HepG2 (cell line): ENCODE data around the gene CNTN4. TPM values are rescaled to one million over a fixed set of nuclear protein-coding genes. Genes with fewer than 3 reads are reported as not detected.

Experiments
- ATAC-seq: fragments of 200-7000 bp; cut with Tn5 transposase; 3 replicates; pipeline ENCODE4 v1.9.1; 2020; ENCODE audit warnings: mild to moderate bottlenecking, moderate library complexity
- BruUV-seq: library from RNA; stranded (reverse); fragments of 400-500 nt; replicated peaks from 2 replicates; lab custom pipeline; 2021; lab: Mats Ljungman, UMichigan
- CTCF ChIA-PET: fragments of 300-600 bp; formaldehyde crosslinking; extraction: SDS; loops from one replicate; lab custom pipeline; 2021; ENCODE audit warnings: low total read pairs, inconsistent platforms, low intra/inter-chr PET ratio; lab: Yijun Ruan, JAX
- POLR2A ChIA-PET: fragments of 350-600 bp; sonication (Branson Sonifier 250); formaldehyde crosslinking; loops from one replicate; lab custom pipeline; 2020; ENCODE audit warnings: antibody characterized with exemption, inconsistent platforms; lab: Yijun Ruan, JAX
- DNase-seq: peaks from one replicate; pipeline ENCODE4 v3.0.0-alpha.2; 2015; ENCODE audit warnings: low spot score
- FAIRE-seq: peaks from 3 replicates; lab custom pipeline; 2011; peaks lifted over from hg19 to GRCh38; lab: Jason Lieb, UNC
- H2AFZ ChIP-seq: one replicate; pipeline ENCODE4 v1.6.1; 2011; ENCODE audit warnings: low read length, inconsistent platforms
- H3K27ac ChIP-seq: fragments of 300-600 bp; 3 replicates; pipeline ENCODE4 v1.8.0; 2011; ENCODE audit warnings: mixed run types, mild to moderate bottlenecking, mixed read lengths, low read length, inconsistent platforms; ENCODE audit not compliant: insufficient read depth; ENCODE audit errors: extremely low read length
- H3K27me3 ChIP-seq, 2 experiments: fragments of 200-600 bp in 1 of 2; 2 replicates in 1 of 2; 3 replicates in 1 of 2; pipeline versions ENCODE4 v1.6.0 to v1.8.0; 2011; ENCODE audit warnings: low read length in 2 of 2, mild to moderate bottlenecking in 2 of 2, moderate library complexity in 2 of 2, inconsistent platforms in 1 of 2; ENCODE audit not compliant: insufficient read depth in 2 of 2, control insufficient read depth in 1 of 2
- H3K36me3 ChIP-seq, 2 experiments: fragments of 200-600 bp in 1 of 2; replicated peaks in 1 of 2; 2 replicates in 1 of 2; 3 replicates in 1 of 2; pipeline versions ENCODE4 v1.5.1 to v1.8.0; 2011; ENCODE audit warnings: low read length in 2 of 2, inconsistent platforms in 1 of 2; ENCODE audit not compliant: insufficient read depth in 2 of 2, control insufficient read depth in 1 of 2
- H3K4me1 ChIP-seq: 2 replicates; pipeline ENCODE4 v1.5.1; 2012; ENCODE audit warnings: low read length, inconsistent platforms; ENCODE audit not compliant: insufficient read depth
- H3K4me2 ChIP-seq: 2 replicates; pipeline ENCODE4 v1.6.0; 2011; ENCODE audit warnings: low read depth, low read length, inconsistent platforms
- H3K4me3 ChIP-seq, 3 experiments: fragments of 200-600 bp in 1 of 3; sonication (generic), shearing (Covaris generic) in 1 of 3; replicated peaks in 1 of 3; 2 replicates each; pipeline ENCODE4 v1.5.1; 2011 to 2016; ENCODE audit warnings: low read length in 3 of 3, inconsistent platforms in 2 of 3, low read depth in 2 of 3, mild to moderate bottlenecking in 2 of 3, control low read depth in 1 of 3, mixed read lengths in 1 of 3; ENCODE audit not compliant: insufficient read depth in 1 of 3
- H3K79me2 ChIP-seq: one replicate; pipeline ENCODE4 v1.6.1; 2011; ENCODE audit warnings: low read length, inconsistent platforms; ENCODE audit not compliant: insufficient read depth
- H3K9ac ChIP-seq: 2 replicates; pipeline ENCODE4 v1.6.0; 2011; ENCODE audit warnings: mild to moderate bottlenecking, low read depth, low read length, inconsistent platforms; ENCODE audit not compliant: insufficient read depth
- H3K9me3 ChIP-seq: 2 replicates; pipeline ENCODE4 v1.5.1; 2012; ENCODE audit warnings: mild to moderate bottlenecking, low read length
- H4K20me1 ChIP-seq: 2 replicates; pipeline ENCODE4 v1.6.0; 2011; ENCODE audit warnings: inconsistent platforms, mild to moderate bottlenecking, low read length, moderate library complexity; ENCODE audit not compliant: insufficient read depth
- AKAP8 ChIP-seq: sonication (generic); formaldehyde crosslinking; IDR thresholded peaks from 2 replicates; pipeline ENCODE4 v1.5.1; 2020; ENCODE audit warnings: mild to moderate bottlenecking, missing genetic modification reagents
- HDAC6 ChIP-seq: fragments of 200-600 bp; sonication (generic); IDR thresholded peaks from 2 replicates; pipeline ENCODE4 v1.7.0; 2017; ENCODE audit warnings: mild to moderate bottlenecking, antibody characterized with exemption, low read length, low read depth
- HNF4G ChIP-seq, 2 experiments: sonication (generic) in 1 of 2; formaldehyde crosslinking in 1 of 2; IDR thresholded peaks; 2 replicates each; pipeline versions ENCODE4 v1.4.0 to v1.6.1; 2011 to 2020; ENCODE audit warnings: borderline replicate concordance in 2 of 2, low read depth in 2 of 2, mild to moderate bottlenecking in 2 of 2, low read length in 1 of 2, missing genetic modification reagents in 1 of 2, moderate library complexity in 1 of 2
- NR2F1 ChIP-seq, 2 experiments: fragments of 450-650 bp in 1 of 2; formaldehyde crosslinking in 1 of 2; IDR thresholded peaks; 2 replicates each; pipeline versions ENCODE4 v1.5.0 to v1.6.1; 2016 to 2020; ENCODE audit warnings: mild to moderate bottlenecking in 1 of 2, missing compliant biosample characterization in 1 of 2, missing genetic modification reagents in 1 of 2, moderate library complexity in 1 of 2
- PHF5A ChIP-seq: IDR thresholded peaks from one replicate; pipeline ENCODE4 v1.6.1; 2018; ENCODE audit warnings: low read depth, missing genetic modification reagents; ENCODE audit not compliant: unreplicated experiment
- SATB2 ChIP-seq: sonication (generic); formaldehyde crosslinking; IDR thresholded peaks from 2 replicates; pipeline ENCODE4 v1.5.0; 2020; ENCODE audit warnings: missing genetic modification reagents
- SCMH1 ChIP-seq: sonication (generic); formaldehyde crosslinking; IDR thresholded peaks from 2 replicates; pipeline ENCODE4 v1.9.0; 2021; ENCODE audit warnings: missing genetic modification reagents, mild to moderate bottlenecking, borderline replicate concordance
- TBL1XR1 ChIP-seq: fragments of 150-350 bp; IDR thresholded peaks from 2 replicates; pipeline ENCODE4 v1.6.1; 2014; ENCODE audit warnings: borderline replicate concordance, low read length; ENCODE audit not compliant: partially characterized antibody
- THYN1 ChIP-seq: sonication (generic); formaldehyde crosslinking; IDR thresholded peaks from 2 replicates; pipeline ENCODE4 v1.8.1; 2023; ENCODE audit warnings: low read depth, mild to moderate bottlenecking, moderate library complexity, missing genetic modification reagents, borderline replicate concordance
- ZC3H13 ChIP-seq: sonication (generic); formaldehyde crosslinking; IDR thresholded peaks from 2 replicates; pipeline ENCODE4 v1.8.1; 2023; ENCODE audit warnings: mild to moderate bottlenecking, missing genetic modification reagents, moderate library complexity
- ZNF101 ChIP-seq: sonication (generic); formaldehyde crosslinking; IDR thresholded peaks from 2 replicates; pipeline ENCODE4 v1.4.0; 2020; ENCODE audit warnings: mild to moderate bottlenecking, low read depth, missing genetic modification reagents, borderline replicate concordance
- ZNF264 ChIP-seq: sonication (generic); formaldehyde crosslinking; IDR thresholded peaks from 2 replicates; pipeline ENCODE4 v1.4.0; 2020; ENCODE audit warnings: missing genetic modification reagents
- ZNF30 ChIP-seq: sonication (generic); formaldehyde crosslinking; IDR thresholded peaks from 2 replicates; pipeline ENCODE4 v1.5.0; 2020; ENCODE audit warnings: mild to moderate bottlenecking, missing genetic modification reagents
- ZNF367 ChIP-seq: sonication (generic); formaldehyde crosslinking; IDR thresholded peaks from 2 replicates; pipeline ENCODE4 v1.4.0; 2020; ENCODE audit warnings: missing genetic modification reagents, borderline replicate concordance
- ZNF563 ChIP-seq: sonication (generic); formaldehyde crosslinking; IDR thresholded peaks from 2 replicates; pipeline ENCODE4 v1.8.0; 2022; ENCODE audit warnings: mild to moderate bottlenecking, moderate library complexity, missing genetic modification reagents
- ZNF605 ChIP-seq: sonication (generic); formaldehyde crosslinking; IDR thresholded peaks from 2 replicates; pipeline ENCODE4 v1.8.0; 2022; ENCODE audit warnings: mild to moderate bottlenecking, missing genetic modification reagents
- ZSCAN25 ChIP-seq: sonication (generic); formaldehyde crosslinking; IDR thresholded peaks from 2 replicates; pipeline ENCODE4 v1.8.0; 2022; ENCODE audit warnings: mild to moderate bottlenecking, missing genetic modification reagents
- WGBS: methylation state at CpG from one replicate; pipeline ENCODE4 v1.1.6; 2017; ENCODE audit warnings: low lambda C conversion rate; 5-methylcytosine and 5-hydroxymethylcytosine counted together
- in situ Hi-C: cut with HindIII; loops from 2 replicates; pipeline ENCODE4 v1.10.0; 2017; ENCODE audit warnings: low pct_unique_long_range_greater_than_20kb; ENCODE audit not compliant: extremely low pct_ligation_motif_present
- intact Hi-C: fragments of 100-400 bp; cut with micrococcal nuclease; formaldehyde crosslinking; loops from one replicate; pipeline ENCODE4 v1.10.0; 2022; ENCODE audit not compliant: unreplicated experiment
- polyA plus RNA-seq, 8 experiments: library from polyadenylated mRNA; depleted of rRNA in 3 of 8; stranded (reverse) in 7 of 8; unstranded in 1 of 8; fragments of >200 nt; fragmentation: Illumina TruSeq in 4 of 8; extraction: Trizol in 4 of 8; gene quantifications; 2 replicates each; pipeline versions ENCODE4 v1.2.1 to v1.2.3, GENCODE V29; 2011 to 2016; ENCODE audit warnings: low read depth in 4 of 8, missing spikeins in 1 of 8, mixed read lengths in 1 of 8; ENCODE audit not compliant: insufficient read depth in 1 of 8
- total RNA-seq, 5 experiments: library from RNA; depleted of rRNA; stranded (reverse); fragments of >200 nt; fragmentation: Illumina TruSeq; extraction: Trizol; gene quantifications; 2 replicates each; pipeline ENCODE4 v1.2.3, GENCODE V29; 2016; ENCODE audit warnings: low read depth in 1 of 5
- TF ChIP-seq, protein P1 (sequence below): sonication (generic); formaldehyde crosslinking; IDR thresholded peaks from 2 replicates; pipeline ENCODE4 v1.4.0; 2020; ENCODE audit warnings: mild to moderate bottlenecking, missing genetic modification reagents
- TF ChIP-seq, protein P2 (sequence below): sonication (generic); formaldehyde crosslinking; IDR thresholded peaks from 2 replicates; pipeline ENCODE4 v1.4.0; 2020; ENCODE audit warnings: mild to moderate bottlenecking, missing genetic modification reagents

The CNTN4 gene
- total and polyA plus RNA-seq, 2 of the 13 experiments (the other 11 are each of a cell fraction or from before 2014, with no cell fraction given): 0.01 to 0.13 TPM

DNA sequence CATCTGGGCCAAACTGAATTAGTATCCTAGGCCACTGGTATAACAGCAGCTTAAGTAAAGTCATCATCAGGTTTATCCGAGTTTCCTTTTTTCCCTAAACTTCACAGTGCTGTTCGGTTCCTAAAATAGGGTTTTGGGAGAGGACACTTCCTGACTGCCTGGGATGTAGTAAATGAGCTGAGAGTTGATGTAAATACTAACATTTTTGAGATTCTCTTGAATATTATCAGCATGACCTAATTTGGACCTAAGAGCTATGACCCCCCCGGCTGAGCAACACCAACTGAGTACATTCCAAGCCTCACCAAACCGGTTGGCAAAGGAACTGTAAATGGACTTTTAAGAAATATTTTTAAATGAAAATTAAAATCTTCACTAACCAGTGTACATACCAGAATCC is 932.7 kb downstream of the CNTN4 start:
- intact Hi-C loops (no loop called here), in situ Hi-C loops (no loop called here)
- ChIA-PET POLR2A (no interaction called here), CTCF (no interaction called here)
- H3K9me3 ChIP-seq: no peaks in the 10 kb centered on the region
- no peaks in the 10 kb centered on the region for H4K20me1 ChIP-seq
- no peak overlapping the region for H3K9ac ChIP-seq
- H3K79me2 ChIP-seq: no peaks in the 10 kb centered on the region
- no peak overlapping the region for H3K4me2 ChIP-seq
- H3K27me3 ChIP-seq: peaks cover 0 to 5% of the 10 kb centered on the region in 2 experiments; a peak in 1 of 5 replicates
- TF ChIP-seq NR2F1 (CRISPR knock-in tag; IDR thresholded peaks at IDR 0.05) (no peak), HNF4G (IDR thresholded peaks at IDR 0.05; ENCODE audit: borderline replicate concordance, low read depth, low read length) (no peak), HNF4G (CRISPR knock-in tag; IDR thresholded peaks at IDR 0.05; ENCODE audit: borderline replicate concordance, low read depth) (no peak), ZNF30 (CRISPR knock-in tag) (no peak), ZNF605 (CRISPR knock-in tag) (no peak), TBL1XR1 (no peak), SATB2 (CRISPR knock-in tag) (no peak), ZNF367 (CRISPR knock-in tag) (no peak), AKAP8 (CRISPR knock-in tag) (no peak), ZNF101 (CRISPR knock-in tag) (no peak), THYN1 (no peak), HDAC6 (no peak), ZNF264 (CRISPR knock-in tag) (no peak), ZSCAN25 (CRISPR knock-in tag) (no peak), PHF5A (no peak), ZC3H13 (no peak), ZNF563 (CRISPR knock-in tag) (no peak), SCMH1 (no peak)
- TF ChIP-seq, protein P1, sequence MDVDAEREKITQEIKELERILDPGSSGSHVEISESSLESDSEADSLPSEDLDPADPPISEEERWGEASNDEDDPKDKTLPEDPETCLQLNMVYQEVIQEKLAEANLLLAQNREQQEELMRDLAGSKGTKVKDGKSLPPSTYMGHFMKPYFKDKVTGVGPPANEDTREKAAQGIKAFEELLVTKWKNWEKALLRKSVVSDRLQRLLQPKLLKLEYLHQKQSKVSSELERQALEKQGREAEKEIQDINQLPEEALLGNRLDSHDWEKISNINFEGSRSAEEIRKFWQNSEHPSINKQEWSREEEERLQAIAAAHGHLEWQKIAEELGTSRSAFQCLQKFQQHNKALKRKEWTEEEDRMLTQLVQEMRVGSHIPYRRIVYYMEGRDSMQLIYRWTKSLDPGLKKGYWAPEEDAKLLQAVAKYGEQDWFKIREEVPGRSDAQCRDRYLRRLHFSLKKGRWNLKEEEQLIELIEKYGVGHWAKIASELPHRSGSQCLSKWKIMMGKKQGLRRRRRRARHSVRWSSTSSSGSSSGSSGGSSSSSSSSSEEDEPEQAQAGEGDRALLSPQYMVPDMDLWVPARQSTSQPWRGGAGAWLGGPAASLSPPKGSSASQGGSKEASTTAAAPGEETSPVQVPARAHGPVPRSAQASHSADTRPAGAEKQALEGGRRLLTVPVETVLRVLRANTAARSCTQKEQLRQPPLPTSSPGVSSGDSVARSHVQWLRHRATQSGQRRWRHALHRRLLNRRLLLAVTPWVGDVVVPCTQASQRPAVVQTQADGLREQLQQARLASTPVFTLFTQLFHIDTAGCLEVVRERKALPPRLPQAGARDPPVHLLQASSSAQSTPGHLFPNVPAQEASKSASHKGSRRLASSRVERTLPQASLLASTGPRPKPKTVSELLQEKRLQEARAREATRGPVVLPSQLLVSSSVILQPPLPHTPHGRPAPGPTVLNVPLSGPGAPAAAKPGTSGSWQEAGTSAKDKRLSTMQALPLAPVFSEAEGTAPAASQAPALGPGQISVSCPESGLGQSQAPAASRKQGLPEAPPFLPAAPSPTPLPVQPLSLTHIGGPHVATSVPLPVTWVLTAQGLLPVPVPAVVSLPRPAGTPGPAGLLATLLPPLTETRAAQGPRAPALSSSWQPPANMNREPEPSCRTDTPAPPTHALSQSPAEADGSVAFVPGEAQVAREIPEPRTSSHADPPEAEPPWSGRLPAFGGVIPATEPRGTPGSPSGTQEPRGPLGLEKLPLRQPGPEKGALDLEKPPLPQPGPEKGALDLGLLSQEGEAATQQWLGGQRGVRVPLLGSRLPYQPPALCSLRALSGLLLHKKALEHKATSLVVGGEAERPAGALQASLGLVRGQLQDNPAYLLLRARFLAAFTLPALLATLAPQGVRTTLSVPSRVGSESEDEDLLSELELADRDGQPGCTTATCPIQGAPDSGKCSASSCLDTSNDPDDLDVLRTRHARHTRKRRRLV (CRISPR knock-in tag): no peak
- TF ChIP-seq, protein P2, sequence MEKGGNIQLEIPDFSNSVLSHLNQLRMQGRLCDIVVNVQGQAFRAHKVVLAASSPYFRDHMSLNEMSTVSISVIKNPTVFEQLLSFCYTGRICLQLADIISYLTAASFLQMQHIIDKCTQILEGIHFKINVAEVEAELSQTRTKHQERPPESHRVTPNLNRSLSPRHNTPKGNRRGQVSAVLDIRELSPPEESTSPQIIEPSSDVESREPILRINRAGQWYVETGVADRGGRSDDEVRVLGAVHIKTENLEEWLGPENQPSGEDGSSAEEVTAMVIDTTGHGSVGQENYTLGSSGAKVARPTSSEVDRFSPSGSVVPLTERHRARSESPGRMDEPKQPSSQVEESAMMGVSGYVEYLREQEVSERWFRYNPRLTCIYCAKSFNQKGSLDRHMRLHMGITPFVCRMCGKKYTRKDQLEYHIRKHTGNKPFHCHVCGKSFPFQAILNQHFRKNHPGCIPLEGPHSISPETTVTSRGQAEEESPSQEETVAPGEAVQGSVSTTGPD (CRISPR knock-in tag): no peak
- H3K36me3 ChIP-seq: no peaks in the 10 kb centered on the region
- H3K4me3 ChIP-seq: no peak overlapping the region
- H3K27ac ChIP-seq: no peak overlapping the region
- no peaks in the 10 kb centered on the region for H3K4me1 ChIP-seq
- H2AFZ ChIP-seq: no peak overlapping the region
- WGBS: 1% methylated on average over 4 of the region's 4 CpGs
- DNase-seq (no peak), FAIRE-seq (no peak), ATAC-seq (no peak)
- BruUV-seq: no TSS peak
